HG03521 (cell line): ENCODE measurements around the gene PDE4DIP.
"Not testable (repeated sequence)": the region's sequence is repeated elsewhere in the genome, so short reads cannot be mapped to it uniquely, and the experiment has no call there.

ENCODE experiments used
- ATAC-seq: cut with Tn5 transposase; IDR thresholded peaks from one replicate; pipeline ENCODE4 v1.9.1; 2021; ENCODE audit warnings: mild to moderate bottlenecking, moderate library complexity; ENCODE audit not compliant: unreplicated experiment

PDE4DIP gene

DNA sequence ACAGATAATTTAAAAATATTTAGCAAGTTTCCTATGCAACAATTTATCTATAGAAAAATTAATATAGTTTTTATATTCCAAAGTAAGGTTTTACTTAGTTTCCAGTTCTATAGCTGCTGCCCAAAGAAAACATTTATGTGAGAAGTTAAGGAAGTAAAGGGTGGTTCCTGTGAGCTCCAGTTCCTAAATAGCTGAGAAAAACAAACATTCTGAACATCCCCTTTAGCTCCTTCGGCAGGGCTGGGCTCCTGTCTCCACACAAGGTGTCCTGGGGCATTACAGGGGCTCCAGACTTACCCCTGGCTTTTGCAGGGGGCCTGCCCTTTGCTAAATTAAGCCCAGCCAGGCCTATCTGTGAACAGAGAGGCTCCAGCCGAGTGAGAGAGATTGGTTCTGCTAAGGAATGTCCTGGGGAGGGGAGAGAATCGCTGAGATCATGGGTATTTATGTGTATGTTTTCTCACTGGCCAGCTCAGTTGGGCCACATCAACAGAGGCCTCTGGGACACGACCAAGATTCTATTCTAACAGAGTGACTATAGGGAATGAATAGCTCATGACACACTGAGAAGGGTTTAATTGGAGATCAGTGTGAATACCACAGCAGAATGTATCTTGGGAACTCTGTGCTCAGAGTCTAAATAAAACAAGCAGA lies 72.6 kb downstream of the PDE4DIP start:
- not testable (repeated sequence) for ATAC-seq

DNA sequence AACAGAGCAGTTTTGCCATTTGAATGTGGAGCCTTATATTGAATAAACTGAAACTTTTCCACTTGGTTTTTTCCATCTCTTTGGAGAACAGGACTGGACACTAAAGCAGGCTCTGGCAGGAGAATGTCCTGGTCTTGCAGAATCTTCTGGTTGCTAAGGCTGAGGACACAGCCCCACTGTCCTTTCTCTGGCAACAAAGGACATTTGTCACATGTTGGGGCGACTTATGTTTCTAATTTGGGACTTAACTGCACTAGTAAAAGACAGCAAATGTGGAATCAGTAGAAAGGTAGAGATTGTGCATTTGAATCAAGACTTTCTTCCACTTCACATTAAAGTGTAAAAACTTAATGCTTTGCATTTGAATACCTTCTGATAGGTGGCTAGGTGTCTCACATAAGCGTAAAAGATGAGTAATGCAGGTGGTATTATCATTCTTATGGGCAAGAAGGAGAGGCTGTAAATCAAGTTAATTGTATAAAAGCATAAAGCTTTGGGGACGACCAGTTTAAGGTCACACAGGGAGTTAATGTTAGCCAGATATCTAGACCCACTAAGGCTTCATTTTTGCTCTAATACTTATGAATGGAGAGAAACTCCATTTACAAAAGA lies 74.7 kb downstream of the PDE4DIP start:
- not testable (repeated sequence) for ATAC-seq

DNA sequence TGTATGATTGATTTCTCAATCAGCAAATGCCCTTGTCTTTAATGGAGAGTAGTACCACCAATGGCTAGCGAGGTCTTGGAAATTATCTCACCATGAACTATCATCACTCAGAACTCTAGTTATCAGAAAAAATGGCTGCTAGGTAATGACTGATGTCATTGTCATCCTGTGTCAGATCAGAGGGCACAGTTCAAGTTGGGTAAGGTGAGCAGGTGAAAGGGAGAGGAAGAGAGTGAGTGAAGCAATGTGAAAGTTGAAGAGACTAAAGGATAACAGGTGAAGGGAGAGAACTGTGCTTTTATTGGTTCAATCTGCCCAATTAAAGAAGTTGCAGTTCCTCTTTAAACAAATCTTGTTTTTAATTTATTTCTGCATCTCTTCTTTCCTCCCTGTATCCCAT lies 76.8 kb downstream of the PDE4DIP start:
- not testable (repeated sequence) for ATAC-seq

DNA sequence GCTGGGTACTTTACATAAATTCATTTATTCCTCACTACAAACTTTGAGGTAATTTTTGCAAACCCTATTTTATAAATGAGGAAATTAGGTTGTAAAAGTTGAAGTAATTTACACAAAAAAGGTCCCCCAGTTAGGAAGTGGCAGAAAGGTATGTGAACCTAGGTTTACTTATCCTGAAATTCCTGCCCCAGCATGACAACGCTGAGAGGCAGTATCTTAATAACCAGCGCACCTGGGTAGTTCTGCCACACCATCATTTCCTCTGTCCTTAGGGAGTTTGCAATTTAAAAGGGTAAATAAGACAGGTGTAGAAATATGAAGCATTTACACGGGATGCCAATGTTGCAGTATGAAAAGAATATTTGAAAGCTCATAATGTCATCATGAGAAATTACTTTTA lies 79.6 kb downstream of the PDE4DIP start:
- ATAC-seq: not testable (repeated sequence)

DNA sequence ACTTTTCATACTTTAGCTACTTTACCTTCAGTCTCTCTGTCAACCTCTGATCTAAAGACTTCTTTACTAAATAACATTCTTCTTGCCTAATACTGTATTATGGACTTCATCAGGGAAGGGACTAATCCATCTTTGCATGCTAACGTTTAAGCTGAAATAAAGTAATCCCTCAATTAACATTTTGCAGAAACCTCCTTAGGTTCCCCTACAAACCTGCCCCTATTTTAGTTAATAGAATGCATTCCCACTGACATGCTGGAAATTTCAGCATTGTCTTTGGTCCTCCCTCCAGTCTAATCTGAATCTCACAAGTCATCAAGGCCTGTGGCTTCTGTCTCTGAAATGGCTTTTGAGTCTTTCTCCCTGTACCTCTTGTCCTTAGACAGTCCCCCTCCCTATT lies 83.4 kb downstream of the PDE4DIP start:
- not testable (repeated sequence) for ATAC-seq

DNA sequence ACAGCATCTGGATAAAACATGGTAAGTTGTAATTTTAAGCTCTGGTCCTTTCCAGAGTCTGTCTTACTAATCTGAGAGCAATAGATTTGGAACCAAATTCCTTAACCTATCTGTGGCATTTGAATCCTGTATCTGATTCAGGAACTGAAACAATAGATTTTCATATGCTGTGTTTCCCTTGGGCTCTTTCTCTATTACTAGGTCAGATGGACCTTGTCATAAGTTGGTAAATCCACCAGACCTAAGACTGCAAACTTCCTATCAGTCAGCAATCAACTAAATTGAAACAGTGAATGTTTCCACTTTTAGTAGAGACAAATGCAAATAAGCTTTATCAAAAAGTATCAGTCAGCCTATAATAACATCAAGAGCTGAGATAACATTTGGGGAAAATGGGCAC lies 85.0 kb downstream of the PDE4DIP start:
- not testable (repeated sequence) for ATAC-seq

DNA sequence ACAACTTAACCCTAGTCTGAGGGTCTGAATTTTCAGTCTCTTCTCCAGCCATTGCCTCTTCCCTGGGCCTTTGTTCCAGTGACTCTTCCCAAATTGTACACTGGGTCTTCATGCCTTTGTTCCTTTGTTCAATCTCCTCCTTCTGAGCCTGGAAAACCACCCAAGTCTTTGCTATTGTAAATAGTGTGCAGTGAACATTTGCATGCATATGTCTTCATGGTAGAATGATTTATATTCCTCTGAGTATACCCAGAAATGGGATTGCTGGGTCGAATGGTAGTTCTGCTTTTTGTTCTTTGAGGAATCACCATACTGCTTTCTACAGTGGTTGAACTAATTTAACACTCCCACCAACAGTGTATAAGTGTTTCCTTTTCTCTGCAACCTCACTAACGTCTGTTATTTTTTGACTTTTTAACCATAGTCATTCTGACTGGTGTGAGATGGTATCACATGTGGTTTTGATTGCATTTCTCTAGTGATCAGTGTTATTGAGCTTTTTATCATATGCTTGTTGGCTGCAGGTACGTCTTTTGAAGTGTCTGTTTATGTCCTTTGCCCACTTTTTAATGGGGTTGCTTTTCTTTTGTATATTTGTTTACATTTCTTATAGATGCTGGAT lies 91.3 kb downstream of the PDE4DIP start:
- ATAC-seq: not testable (repeated sequence)

DNA sequence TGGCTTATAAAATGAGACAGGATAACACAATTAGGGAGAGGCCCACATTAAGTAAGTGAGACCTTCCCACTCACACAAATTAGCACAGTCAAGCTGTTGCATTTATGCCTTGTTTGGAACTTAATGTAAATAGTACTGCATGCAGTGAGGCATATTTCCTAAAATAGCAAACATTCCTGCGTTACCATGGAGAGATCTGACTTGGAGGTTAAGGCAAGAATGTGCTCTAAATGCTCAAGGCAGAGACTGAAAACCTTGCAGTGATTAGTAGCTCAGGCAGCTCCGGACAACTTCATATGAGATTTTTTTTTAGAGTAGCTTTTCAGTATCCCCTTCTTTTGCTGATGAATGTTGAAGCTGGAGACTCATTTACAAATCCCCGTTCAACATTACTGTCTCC lies 98.7 kb downstream of the PDE4DIP start:
- not testable (repeated sequence) for ATAC-seq

DNA sequence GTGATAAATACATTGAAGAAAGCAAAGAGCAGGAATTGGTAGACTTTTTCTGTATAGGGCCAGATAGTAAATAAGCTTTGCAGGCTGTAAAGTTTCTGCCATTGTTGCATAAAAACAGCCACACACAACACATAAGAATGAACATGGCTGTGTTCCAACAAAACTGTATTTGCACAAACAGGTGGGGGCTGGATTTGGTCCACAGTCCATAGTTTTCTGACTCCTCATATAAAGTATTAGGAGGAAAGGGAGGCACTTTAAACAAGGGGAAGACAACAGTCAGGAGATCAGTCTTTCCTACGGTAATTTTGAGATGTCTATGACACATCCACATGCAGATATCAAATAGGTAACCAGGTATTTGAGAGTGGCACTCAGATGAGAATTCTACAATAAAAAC lies 100.9 kb downstream of the PDE4DIP start:
- ATAC-seq: not testable (repeated sequence)

DNA sequence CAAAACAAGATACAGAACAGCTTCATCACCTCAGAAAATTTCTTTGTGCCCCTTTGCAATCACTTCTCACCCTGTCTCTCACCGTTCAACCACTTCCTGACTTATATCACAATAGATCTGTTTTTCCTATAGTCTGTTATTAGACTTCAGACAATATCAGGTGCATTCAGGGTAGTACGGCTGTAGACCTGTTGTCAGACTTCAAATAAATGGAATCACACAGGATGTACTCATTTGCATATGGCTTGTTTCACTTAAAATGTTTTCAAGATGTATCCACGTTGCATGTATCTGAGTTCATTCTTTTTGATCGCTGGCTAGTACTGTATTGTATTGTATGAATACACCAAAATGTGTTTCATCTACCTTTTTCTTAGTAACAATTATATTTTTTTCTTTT lies 104.5 kb downstream of the PDE4DIP start:
- not testable (repeated sequence) for ATAC-seq

DNA sequence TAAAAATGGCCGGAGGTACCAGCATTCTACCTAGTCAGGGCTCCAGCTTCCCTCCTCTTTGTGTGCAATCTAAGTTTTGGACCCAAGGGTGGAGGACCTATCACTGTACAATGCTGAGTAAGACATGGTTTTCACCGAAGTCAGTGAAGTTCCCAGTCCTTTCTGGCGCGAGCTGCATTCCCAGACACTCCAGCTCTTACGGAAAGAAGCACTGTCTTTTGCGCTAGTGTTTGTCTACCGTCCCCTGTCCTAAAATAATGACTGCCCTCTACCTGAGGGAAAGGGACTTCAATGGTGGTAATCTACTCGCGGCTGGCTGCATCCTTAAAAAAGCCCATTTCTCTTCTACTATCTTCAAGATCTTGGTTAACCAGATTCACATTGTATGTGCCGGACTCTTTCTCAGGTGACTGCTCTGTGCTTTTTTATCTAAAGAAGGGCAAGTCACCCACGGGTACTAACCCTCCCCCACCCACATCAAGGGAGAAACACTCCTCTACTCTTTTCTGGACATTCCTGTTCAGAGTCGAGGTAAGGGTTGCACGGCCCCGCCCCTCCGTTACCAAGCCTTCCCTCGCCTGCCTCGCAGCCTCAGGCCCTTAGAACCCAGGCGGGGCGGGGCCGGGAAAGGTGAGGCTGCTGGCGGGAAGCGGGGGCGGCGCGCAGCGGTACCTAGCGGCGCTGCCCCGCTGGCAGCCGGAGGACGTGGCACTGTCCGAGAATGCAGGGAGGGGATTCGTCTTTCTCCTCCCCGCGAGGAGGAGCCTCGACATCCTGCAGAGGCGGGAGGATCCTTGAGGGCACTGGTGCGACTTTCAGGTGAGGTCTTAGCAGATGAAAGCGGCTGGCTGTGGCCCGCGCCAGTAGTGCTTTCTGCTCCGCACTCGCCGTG lies 107.4 kb downstream of the PDE4DIP start:
- ATAC-seq: peak; percentile 55

DNA sequence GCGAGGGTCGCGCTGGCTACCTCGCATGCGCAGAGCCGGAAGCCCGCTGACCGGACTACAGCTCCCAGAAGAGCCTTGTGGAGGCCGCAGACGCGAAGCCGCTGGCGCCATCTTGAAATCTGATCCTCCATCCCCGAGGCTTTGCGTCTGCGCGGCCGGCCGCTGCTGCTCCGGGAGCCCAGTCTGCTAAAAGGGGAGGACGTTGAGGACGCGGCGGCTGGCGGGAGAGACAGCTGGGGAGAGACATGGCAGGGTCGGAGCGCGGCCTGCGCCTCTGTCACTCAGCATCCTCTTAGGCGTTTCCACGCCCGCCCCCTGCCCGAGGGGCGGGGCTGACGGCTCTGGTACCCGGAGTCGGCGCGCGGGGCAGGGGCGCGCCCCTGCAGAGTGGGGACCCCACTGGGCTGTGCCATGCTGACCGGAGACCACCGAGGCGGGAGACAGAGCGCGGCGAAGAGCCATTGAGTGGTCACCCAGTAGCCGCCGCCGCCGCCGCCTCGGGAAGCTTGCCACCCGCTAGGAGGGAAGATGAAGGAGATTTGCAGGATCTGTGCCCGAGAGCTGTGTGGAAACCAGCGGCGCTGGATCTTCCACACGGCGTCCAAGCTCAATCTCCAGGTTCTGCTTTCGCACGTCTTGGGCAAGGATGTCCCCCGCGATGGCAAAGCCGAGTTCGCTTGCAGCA lies 108.2 kb downstream of the PDE4DIP start:
- ATAC-seq: peak; percentile 71

DNA sequence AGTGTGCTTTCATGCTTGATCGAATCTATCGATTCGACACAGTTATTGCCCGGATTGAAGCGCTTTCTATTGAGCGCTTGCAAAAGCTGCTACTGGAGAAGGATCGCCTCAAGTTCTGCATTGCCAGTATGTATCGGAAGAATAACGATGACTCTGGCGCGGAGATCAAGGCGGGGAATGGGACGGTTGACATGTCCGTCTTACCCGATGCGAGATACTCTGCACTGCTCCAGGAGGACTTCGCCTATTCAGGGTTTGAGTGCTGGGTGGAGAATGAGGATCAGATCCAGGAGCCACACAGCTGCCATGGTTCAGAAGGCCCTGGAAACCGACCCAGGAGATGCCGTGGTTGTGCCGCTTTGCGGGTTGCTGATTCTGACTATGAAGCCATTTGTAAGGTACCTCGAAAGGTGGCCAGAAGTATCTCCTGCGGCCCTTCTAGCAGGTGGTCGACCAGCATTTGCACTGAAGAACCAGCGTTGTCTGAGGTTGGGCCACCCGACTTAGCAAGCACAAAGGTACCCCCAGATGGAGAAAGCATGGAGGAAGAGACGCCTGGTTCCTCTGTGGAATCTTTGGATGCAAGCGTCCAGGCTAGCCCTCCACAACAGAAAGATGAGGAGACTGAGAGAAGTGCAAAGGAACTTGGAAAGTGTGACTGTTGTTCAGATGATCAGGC lies 108.8 kb downstream of the PDE4DIP start:
- not testable (repeated sequence) for ATAC-seq

DNA sequence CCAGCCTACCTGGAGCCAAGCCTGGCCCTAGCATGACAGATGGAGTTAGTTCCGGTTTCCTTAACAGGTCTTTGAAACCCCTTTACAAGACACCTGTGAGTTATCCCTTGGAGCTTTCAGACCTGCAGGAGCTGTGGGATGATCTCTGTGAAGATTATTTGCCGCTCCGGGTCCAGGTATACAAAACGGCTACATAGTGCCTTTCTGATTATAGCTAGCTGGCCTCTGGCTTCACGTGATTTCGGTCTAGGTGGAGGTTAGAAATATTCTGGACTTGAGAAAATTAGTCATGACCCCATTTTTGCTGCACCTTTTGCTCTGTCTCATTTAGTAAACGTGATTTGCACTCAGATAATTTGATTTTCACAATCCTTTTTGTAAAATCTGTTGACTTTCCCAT lies 109.5 kb downstream of the PDE4DIP start:
- ATAC-seq: not testable (repeated sequence)

DNA sequence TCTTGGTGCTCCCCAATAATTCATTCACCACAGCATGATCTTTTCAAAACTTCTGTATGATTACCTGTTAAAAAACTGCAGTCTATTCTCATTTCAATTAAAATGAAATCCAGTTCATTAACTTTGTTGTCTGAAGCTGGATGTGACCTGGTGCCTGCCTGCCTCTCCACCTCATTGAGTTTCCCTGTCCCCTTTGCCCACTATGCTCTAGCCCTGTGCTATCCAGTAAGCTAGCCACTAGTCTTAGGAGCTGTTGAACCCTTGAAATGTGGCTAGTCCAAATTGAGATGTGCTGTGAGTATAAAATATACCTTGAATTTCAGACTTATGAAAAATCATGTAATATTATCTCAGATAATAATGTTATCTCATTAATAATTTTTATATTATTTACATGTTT lies 114.1 kb downstream of the PDE4DIP start:
- not testable (repeated sequence) for ATAC-seq

DNA sequence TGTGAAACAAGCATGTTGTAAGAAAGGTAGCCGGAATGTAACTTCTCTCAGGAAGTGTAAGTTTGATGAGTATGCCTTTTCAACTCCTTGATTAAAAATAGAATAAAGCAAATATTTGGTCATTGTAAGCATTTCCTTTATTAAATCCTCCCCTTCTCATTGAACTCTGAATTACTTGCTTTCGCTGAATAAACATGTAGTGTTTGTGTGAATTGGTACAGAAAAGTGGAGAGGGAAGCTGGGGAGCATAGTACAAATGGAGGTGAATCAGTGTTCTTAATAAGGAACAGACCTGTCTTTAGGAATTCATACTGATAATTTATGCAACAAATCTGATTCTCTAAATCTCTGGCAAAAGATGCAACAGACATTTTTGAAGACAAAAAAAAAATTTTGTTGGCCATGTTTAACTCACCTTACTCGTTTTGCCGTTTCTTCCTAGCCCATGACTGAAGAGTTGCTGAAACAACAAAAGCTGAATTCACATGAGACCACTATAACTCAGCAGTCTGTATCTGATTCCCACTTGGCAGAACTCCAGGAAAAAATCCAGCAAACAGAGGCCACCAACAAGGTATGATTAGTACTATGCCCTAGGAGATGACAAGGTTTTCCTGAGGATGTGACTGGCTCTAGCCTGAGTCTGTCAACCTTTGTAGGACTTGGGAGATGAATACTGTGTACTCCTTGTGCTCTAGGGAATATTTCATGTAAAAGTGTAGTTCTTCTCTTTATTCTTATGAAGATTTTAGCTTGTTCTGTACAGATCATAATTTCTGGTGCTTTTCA lies 116.2 kb downstream of the PDE4DIP start:
- ATAC-seq: not testable (repeated sequence)

DNA sequence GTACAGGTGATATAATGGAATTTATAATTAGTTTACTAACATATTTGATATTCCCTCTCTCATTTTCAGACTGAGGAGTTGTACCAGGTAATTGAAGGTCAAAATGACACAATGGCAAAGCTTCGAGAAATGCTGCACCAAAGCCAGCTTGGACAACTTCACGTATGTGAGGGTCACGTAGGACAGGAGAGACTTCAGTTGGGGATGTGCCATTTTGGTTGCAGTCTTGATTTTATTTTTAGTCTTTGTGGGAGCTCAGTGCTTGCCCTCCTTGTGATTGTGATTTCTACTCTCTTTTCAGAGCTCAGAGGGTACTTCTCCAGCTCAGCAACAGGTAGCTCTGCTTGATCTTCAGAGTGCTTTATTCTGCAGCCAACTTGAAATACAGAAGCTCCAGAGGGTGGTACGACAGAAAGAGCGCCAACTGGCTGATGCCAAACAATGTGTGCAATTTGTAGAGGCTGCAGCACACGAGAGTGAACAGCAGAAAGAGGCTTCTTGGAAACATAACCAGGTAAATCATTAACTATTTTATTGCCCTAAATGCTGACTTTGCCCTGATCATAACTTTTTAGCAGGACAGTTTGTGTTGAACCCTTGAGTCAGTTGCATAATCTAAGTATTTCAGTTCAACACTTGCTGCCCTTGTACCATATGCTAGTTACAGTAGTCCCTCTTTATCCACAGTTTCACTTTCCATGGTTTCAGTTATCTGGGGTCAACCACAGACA lies 118.1 kb downstream of the PDE4DIP start:
- not testable (repeated sequence) for ATAC-seq

DNA sequence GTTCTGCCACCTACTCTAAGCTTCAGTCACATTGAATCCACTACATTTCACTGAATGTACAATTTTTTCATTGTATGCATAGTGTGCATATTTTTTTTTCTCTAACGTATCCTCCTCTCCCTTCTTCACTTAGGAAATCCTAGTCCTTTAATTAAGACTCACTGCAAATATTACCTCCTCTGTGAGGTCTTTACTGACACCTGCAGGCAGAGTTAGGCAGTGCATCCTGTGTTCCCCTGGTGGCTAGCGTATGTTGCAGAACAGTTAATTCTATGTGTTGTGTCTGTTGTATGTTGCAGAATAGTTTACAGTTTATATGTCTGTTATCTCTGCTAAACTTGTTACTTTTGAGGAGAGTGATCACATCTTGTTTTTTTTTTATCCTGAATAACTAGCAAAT lies 121.9 kb downstream of the PDE4DIP start:
- ATAC-seq: not testable (repeated sequence)

DNA sequence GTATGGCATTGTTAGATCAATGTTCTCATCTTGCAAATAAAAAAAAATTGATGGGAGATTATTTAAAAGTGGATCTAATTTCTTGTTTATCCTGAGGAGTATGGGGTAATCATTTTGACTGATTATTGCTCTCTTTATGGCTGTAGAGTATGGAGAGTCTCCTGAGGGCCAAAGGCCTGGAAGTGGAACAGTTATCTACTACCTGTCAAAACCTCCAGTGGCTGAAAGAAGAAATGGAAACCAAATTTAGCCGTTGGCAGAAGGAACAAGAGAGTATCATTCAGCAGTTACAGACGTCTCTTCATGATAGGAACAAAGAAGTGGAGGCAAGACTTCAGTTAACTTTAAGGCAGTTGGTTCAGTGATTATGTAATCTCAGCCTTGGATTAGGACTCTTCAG lies 123.4 kb downstream of the PDE4DIP start:
- not testable (repeated sequence) for ATAC-seq
